Fibroblast of villous mesenchyme (primary cell): Measurements from ENCODE around the gene GOSR1. TPM values are rescaled to one million over a fixed set of nuclear protein-coding genes. Genes with fewer than 3 reads are reported as not detected.

Experiments
- DNase-seq: peaks from one replicate; pipeline ENCODE4 v3.0.0-alpha.2; 2010; ENCODE audit warnings: low read depth
- H3K4me3 ChIP-seq: 2 replicates; pipeline ENCODE4 v1.5.1; 2011; ENCODE audit warnings: low read depth, mild to moderate bottlenecking, low read length
- CTCF ChIP-seq: IDR thresholded peaks from 2 replicates; pipeline ENCODE4 v1.5.1; 2012; ENCODE audit warnings: low read depth, mild to moderate bottlenecking, low read length; ENCODE audit not compliant: insufficient read depth
- total RNA-seq: library from RNA; depleted of rRNA; stranded (reverse); fragments of >200 nt; gene quantifications from 2 replicates; pipeline ENCODE4 v1.2.3, GENCODE V29; 2012

Gene GOSR1
- total RNA-seq, 1 donor, result 35.0 TPM

DNA sequence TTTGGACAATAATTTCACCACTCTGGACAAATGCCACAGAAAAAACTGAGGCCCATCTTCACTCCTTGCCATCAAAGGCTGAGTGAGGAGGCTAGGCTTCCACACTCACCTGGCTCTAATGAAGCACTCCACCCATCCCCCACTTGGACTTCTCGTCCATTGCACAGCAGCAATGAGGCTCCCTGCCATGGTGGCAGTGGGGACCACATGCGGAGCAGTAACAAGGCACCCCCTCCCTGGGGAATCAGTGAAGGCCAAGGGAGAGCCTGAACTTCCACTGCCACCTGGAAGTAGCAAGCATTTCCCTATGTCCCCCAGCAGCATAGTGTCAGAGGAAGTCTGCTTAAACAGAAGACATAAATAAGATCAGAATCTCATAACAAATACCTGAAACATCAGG lies 2.0 kb upstream of the GOSR1 start:
- no peak for DNase-seq
- H3K4me3 ChIP-seq, result no peak overlapping the region
- TF ChIP-seq CTCF, result no peak

DNA sequence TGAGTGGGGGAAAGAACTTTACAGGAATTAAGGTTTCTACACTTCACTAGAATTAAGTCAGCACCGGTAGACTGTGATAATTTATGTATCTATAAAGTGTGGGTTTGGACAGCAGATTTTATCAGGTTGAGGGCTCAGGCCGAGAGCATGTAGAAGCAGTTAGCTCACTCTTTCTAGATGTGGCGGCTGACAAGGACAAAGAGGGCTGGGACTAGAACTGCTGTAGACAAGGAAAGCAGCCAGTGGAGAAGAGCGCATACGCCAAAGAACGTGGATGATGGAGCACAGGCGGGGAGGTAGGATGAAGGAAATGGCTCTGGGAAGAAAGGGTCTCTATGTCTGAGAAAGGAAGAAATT lies 504 bp upstream of the GOSR1 start:
- no peak for TF ChIP-seq CTCF
- no peak for DNase-seq

DNA sequence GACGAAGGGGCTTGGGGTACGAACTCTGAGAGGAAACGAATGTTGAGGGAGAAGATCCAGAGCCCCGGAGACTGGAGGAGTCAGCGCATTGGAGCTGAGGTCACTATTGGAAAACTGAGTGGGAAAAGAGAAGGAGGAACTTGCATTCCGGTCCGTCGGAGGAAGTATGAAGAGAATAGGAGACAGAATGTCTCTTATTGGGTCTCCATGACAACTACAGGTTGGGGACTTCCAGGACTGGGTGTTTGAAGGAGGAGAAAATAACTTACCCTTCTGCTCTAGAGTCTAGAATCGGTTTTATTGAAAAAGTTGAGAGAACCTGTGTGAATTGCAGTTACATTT lies 537 bp downstream of the GOSR1 start:
- TF ChIP-seq CTCF, result no peak
- peak overlapping the region; percentile 73 for H3K4me3 ChIP-seq
- peak; percentile 46 for DNase-seq

More for the DNA sequence above, 504 bp upstream of the GOSR1 start:
- peak overlapping the region; percentile 73 for H3K4me3 ChIP-seq

DNA sequence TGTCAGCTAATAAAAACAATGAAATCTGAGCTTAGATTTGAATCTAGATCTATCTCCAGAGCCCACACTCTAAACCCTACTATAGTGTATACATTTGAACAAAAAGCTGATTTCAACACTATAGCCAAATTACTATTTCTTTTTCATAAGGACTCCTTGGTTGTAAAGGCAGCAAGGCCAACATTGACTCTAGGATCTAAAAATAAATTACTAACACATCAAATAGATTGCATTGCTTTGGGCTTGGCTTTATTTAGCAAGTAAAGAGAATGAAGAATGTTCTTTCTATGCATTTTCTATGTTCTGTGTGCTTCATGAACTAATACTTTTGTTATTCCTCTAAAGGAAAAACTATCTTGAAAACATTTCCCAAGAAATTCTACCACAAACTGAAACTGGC lies 5.3 kb downstream of the GOSR1 start:
- TF ChIP-seq CTCF, result no peak
- DNase-seq, result no peak
- no peak overlapping the region for H3K4me3 ChIP-seq

- no peak for DNase-seq
- no peak overlapping the region for H3K4me3 ChIP-seq
- TF ChIP-seq CTCF, result no peak
Measured at GRCh38 chr17:30483159-30483558, 6.0 kb downstream of the GOSR1 start.

DNA sequence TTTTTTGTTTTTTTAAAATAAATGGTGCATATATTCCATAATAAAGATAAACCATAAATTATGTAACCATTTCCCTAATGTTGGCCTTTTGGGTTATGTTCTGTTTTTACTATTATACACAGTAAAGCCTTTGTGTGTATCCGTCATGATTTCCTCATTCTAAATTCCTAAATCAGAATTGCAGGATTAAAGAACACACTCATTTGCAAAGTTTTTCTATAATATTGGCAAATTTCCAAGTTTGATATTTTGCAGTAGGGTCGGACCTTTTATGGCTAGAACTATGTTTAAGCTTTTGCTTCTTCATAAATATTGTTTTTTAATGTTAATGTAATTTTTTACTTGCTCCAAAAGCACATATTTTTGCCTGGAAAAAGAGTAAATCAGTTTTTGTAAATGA lies 16.6 kb downstream of the GOSR1 start:
- no peak for TF ChIP-seq CTCF
- no peak for DNase-seq
- no peak overlapping the region for H3K4me3 ChIP-seq

DNA sequence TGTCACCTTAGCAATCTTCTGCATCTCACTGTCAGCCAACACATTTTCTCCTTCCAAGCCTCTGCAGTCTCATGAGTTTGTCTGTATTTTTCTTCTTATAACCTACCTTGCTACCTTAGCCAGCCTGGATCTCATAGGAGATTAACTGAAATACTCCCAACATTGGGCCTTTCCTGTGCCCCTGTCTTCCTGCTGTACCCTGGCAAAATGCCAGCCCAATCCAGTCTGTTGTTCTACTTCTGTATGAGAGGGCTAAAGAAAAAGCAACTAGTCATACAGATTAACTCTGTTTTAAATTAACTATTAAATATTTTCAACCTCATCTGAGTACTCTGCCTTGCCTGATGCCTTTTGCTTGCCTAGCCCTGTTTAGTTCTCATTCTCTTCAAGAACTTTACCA lies 18.4 kb downstream of the GOSR1 start:
- no peak for DNase-seq
- no peak for TF ChIP-seq CTCF
- no peak overlapping the region for H3K4me3 ChIP-seq
